ENCODE measurements around the gene DNMT3A.
"Not testable (repeated sequence)": the region's sequence is repeated elsewhere in the genome, so short reads cannot be mapped to it uniquely, and the experiment has no call there.

The DNMT3A gene

DNA sequence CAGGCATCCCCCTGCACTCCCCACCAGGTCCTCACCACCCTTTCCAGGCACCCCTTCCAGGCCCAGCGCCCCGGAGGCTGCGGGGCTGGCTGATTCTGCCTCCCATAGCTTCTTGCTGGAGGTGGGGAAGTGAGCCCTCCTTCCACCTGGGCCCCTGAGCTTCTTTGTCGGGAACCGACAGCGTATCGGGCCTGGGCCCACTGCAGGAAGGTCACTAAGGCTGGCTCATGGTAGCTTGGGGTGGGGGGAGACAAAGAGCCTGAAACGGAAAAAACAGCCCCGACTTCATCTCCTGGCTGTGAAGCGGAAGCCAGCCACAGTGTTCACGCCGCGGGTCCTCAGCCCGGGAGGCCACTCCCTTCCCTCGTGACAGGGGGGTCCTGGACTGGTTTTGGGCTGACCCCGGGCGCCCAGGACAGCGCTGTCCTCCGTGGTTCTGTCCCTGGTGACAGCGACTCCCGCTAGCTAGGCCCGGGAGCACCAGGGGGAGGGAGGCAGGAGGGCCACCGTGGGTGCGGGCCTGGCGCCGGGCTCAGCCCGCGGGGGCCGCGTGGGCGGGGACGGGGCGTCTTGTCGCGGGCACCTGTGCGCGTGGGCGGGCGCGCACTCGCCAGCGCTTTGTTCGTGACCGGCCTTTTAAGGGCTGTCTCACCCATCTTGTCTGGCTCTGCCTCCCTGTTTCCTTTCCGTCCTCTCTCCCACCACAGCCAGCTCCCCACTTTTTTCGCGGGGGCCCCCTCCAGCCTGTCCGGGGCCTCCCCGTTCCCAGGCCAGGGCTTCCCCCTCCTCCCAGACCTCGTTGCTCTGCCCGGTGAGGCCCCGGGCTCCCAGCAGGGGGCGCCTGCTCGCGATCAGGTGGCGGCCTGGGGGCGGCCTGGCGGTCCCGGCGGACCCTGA is 64.9 kb downstream of the DNMT3A start:
- no peak for DNase-seq

DNA sequence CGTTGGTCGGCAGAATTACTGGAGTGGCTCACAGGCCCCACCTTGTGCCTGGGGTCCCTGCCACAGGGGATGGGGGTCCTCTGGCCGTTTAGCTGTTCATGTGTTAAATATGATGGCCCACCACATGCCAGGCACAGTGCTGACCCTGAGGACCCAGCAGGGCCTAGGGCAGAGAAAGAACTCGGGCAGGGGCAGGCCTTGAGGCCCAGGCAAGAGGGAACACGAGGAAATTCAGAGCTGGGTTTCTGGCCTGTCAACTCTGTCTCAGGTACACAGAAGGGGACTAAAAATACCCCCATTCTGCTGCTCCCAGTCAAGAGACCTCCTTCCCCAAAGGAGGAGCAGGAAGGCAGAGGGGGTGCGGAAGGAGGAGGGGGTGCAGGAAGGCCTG is 66.2 kb downstream of the DNMT3A start:
- DNase-seq = no peak

DNA sequence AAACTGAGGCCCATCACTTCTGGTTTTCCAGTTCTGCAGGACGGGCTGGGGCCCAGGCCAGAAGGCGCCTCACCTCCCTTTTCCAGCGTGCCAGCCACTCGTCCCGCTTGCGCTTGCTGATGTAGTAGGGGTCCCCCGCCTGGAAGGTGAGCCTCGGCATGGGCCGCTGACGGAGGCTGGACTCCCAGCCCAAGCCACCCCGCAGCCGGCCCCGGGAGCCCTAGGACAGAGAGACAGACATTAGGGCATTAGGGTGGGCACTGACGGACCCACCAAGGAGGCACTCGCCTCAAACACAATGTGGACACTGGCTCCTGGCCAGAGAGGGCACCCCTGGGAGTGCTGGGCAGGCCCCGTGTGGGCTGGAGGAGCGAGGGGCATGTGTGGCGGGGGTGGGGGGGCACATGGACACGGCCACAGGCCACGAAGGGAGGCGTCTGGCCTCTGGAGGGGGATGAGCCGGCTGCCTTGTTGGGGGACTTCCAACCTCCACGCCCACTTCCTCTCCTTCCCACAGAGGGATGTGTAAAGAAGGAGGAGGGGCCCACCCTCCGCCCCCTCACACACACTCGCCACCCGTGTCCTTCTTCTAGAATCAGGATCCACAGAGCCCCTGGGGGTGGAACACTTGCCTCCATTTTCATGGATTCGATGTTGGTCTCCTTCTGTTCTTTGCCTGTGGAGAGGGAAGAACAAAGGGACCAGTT is 66.7 kb downstream of the DNMT3A start:
- DNase-seq = no peak

DNA sequence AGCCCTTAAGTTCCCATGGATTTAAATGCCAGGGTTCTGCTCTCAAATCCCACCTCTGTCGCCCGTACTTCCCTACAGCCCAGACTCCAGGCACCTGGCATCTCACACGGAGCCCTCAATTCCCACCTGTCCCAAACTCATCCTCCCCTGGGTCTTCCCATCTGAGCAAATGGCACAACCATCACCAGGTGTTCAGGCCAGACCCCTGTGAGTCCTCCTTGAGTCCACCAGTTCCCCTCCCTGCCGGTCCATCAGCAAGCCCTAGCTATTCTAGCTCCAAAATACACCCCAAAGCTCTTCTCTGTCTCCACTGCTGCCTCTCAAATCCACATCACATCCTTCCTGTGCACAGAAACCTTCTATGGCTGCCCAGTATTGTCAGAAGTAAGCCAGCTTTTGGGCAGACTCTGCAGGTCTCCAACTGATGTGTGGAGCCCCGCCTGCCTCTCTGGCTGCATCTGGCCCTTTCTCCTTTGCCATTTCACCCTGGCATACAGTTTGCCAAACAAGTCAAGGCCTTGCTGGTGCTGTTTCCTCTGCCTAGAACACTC is 67.7 kb downstream of the DNMT3A start:
- DNase-seq = no peak

DNA sequence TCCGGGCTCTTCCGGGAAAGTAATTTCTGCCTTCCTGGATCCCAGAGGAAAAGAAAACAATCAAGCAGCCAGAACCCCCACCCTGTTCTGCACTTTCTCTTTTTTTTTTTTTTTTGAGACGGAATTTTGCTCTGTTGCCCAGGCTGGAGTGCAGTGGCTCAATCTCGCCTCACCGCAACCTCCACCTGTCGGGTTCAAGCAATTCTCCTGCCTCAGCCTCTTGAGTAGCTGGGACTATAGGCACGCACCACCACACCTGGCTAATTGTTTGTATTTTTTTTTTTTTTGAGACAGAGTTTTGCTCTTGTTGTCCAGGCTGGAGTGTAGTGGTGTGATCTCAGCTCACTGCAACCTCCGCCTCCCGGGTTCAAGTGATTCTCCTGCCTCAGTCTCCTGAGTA is 69.0 kb downstream of the DNMT3A start:
- not testable (repeated sequence) for DNase-seq

DNA sequence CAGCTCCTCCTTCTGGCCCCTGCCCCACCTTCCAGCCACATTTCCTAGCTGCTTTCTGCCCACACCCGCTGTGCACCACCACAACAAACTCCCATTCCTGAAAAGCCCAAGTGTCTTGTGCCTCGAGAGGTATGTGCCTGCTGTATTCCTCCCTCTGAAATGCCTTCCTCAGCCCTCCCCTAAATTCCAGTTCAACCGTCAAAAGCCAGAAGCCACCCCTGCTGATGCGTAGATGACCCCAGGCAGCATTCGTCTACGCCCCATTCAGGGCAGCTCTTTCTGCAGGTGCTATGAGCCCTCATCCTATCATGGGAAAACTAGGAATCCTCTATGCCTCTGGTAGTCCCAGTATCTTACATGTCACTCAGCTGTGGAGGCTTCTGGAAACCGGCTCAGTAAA is 71.7 kb downstream of the DNMT3A start:
- no peak for DNase-seq

DNA sequence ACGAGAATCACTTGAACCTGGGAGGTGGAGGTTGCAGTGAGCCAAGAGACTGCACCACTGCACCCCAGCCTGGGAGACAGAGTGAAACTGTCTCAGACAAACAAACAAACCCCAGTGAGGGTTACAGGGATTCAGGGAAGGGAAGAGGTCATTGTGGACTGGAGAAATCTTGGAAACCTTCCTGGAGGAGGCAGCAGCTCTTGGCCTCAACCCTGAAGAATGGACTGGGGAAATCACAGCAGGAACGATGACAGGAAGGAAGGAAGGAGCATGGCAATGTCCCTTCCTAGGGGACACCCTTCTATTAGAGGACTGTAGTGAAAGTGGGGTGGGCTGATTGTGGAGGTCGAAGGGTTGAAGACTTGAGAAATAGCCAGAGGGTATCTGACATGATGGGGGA is 72.5 kb downstream of the DNMT3A start:
- DNase-seq = no peak

DNA sequence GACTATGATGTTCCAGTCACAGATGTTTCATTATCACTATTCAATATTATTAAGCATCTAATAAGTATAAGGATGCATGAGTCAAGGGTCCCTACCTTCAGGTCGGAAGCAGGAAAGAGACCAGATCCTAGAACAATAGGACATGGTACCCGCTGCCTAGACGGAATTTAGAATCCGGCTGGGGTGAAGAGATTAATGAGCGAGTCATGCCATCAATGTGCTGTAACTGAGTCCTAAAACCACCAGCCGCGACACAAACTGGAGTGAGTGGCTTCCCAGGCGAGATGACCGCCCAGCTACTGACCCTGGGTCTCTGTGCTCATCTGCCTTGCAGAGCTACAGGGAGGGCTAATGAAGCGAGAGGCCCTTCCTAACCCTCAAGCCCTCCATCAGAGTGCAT is 73.6 kb downstream of the DNMT3A start:
- DNase-seq = no peak

DNA sequence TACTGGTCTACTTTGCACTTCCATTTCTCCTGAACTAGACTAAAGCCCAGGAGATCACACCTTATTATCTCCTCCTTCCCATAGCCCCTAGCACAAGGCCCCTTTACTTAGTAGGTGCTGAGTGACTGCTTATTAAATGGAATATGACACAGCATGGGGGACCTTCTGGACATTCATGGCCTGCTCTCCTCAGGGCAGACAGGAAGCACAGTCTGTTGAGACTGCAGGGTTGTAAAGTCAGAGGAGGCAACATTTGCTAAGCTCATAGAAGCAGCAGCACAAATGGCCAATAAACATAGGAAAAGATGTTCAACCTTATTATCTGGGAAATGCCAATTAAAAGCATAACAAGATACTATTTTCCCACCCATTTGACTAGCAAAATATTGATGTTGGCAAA is 75.3 kb downstream of the DNMT3A start:
- DNase-seq = peak; percentile 34

DNA sequence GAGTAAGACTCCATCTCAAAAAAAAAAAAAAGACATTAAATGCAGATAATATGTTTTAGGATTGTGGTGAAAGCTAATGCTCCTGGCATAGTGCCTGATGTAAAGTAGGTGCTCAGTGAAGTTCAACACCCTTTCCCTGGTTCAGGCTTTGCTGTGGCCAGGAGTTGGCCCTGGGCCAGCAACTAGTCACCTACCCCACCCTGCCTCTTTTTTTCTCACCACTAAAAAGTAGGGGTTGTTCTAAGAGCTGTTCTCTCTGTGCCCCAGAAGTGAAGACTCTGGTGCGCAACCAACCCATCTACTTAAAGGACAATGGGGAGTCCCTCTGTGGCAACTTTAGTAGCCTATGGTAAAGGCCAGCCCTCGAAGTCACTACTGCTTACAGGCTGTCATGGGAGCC is 75.9 kb downstream of the DNMT3A start:
- peak; percentile 44 for DNase-seq

DNA sequence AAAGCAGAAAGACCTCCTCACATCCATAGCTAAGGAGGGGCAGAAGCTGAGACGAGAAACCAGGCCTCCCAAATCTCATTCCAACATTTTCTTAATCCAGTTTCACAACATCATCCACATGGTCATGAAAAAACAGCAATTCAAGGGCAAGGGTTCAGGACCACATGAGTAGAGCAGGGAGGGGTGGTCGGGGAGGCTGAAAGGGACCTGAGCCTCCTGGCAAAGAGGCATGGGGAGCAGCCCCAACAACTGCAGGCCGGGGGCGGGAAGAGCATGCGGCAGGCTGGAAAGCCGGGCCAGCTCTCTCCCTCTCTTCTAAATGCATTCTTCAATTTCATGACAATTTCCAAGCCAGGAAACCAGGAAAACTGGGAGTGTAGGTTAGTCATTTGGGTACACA is 76.7 kb downstream of the DNMT3A start:
- DNase-seq = no peak

DNA sequence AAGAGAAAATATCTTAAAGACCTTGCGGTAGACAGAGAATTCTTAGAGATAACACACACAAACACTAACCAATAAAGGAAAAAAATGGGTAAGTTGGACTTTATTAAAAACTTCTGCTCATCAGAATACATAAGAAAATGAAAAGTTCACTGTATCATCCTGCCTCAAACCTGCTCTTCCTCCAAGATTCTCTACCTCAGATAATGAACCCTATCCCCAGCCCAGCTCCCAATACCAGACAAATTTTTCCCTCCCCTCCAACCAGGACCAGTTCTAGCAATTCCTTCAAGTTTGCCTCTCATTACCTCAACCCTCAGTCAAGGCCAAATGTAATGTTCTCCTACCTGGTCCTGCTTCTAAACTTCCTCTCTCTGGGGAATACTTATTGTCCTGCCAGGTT is 79.4 kb downstream of the DNMT3A start:
- no peak for DNase-seq

DNA sequence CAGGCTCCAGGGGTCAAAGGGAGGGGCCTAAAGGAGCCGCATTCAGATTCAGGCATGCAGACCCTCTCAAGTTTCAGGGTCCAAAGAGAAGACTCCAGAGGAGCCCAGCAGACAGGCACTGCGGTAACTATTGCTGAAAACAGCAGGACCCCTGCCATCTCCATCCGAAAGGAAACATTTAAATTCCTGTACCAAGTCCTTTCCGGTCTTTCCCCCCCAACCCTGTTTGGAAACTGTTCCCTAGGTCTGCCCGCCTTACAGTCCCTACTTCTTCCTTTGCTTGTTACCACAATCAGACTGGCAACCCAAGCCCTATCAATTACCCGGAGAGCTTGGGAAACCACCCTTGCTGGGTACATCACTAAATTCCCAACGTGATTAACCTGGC is 82.0 kb downstream of the DNMT3A start:
- no peak for DNase-seq

DNA sequence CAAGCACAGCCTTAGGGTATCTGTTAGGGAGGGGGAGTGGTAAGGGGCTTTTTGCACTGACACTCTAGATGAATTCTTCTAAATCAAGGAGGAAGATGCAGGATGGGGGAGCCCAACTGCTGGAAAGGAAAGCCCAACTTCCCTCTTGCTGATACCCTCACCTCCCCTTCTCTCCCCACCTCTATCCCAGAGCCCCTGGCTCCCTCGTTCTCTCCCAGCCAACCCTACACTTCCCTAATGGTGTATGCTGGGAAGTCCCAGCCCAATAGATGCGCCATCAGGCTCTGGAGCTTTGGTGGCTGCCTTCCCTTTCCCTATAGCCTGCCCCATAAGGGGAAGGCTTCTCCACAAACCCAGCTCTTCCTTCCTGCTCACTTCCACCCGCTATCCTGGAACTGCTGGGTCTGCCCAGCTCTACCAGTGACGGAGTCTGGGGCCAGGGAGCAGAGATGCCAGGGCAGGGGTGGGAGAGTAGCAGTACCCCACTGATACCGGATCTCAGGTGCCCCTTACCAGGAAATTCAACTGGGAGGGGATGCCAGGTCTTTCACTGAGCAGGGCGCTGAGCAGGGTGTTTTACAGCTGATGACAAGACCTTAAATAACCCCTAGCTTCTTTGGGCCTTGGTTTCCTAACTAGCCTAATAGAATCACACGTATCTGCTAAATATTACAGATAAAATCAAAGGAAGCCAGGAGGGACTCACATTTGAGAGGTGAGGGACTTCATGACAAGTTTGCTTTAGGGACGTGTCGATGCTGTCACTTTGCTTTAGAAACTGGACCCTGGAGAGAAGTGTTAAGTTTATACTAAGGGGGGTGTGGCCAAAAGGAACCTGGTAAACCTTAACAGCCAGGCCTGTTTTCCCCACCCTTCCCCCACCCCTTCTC is 82.6 kb downstream of the DNMT3A start:
- DNase-seq = no peak

DNA sequence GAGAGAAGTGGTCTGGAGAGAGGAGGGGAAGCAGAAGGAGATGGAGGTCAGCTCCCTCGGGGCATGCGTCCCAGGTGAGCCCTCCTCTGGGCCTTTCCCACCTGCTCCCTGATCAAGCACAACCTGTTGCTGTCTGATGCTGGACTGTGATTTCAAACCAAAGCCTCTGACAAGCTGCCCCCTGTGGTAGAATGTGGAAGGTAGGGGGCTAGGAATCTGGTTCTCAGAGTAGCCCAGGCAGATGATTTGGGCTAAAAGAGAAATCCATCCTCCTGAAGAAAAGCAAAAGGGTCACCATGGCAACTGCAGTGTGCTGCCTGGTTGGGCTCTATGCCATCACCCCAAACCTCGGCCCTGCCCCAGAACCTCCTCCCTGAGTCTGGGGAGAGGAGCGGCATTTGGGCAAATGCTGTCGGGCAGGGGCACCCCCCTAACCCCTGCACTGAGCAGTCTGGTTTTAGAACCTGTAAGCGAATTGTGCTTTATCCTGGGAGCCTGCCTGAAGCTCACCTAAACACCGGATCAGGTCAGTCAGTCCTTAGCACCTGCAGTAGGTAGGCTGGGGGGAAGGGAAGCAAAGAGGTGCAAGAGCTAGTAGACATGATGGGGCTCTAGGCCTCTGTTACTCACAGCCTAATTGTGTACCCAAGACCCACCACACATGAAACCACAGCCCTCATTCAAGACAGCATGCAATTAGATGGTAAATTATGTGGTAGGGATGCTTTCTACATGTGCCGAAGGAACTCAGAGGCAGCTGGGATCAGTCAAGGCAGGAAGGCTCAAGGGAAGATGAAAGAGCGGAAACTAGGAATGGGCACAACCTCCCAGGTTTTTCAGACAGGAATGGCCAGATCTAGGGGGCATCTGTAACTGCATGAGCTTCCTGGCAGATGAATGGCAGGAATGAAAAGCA is 83.5 kb downstream of the DNMT3A start:
- no peak for DNase-seq

DNA sequence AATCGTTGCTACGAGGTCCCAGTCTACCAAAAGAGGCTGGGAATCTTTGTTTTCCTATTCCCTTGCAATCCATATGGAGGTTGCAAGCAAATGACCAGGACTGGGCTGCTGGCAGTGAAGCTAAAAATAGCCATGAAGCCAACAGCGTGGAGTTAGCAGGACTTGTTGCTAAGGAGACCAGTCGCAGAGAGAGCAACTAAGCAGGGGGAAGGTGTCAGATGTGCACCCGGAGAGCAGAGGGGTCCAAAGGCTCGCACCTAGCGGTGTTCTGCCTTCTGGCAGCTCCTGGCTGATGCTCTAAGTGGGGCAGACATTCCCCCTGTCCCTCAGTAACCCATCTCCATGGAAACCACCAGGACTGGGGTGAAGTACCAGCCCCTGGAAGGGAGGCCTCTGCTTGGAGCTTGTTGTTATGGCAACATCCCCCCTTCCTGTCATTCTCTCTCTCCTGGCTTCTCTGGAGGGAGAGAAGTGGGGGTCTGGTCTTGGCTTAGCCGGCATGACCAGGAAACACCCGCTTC is 84.6 kb downstream of the DNMT3A start:
- DNase-seq = no peak

DNA sequence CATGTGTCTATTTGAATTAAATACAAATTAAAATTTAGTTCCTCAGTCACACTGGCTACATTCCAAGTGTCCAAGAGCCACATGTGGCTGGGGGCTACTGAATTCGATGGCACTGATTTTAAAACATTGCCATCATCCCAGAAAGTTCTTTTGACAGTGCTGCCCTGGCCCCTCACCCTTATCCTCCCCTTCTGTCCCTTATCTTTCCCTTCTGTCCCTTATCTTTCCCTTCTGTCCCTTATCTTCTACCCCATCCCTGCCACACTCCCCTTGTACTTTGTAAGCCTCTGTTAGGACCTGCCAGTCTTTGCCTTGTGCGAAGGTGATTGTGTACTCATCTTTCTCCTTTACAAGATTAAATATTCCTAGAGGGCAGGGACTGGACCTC is 85.2 kb downstream of the DNMT3A start:
- DNase-seq = no peak

DNA sequence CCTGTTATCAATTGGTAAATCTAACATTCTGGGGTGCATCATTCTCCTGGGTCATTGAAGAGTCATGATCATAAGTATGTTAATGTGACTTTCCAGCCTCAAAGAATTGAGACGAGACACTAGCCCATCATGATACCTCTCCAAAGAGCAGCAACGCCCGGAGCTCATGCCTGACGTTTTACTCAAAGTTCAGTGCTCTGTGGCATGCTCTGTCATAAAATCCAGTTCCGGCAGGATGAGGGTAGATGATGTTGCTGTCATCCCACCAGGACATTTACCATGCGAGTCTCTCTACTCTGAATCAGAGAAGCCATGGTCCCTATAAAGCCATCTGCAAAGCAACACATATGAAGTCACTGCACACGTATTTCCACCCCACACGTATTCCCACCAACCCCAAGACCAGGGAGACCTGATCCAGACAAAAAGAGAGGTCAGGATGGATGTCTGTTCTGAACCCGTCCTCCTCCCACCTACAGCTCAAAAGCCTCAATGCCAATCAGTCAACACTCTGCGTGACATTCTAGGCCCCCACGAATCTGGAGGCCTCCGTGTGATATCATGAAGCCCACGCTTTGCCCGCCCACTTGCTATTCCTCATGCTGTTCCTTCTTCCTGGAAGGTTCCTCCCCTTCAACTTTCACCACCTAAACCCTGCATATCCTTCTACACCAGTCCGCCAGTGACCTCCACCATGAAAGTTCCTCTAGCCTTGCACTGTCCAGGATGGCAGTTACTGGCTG is 85.8 kb downstream of the DNMT3A start:
- DNase-seq = no peak

DNA sequence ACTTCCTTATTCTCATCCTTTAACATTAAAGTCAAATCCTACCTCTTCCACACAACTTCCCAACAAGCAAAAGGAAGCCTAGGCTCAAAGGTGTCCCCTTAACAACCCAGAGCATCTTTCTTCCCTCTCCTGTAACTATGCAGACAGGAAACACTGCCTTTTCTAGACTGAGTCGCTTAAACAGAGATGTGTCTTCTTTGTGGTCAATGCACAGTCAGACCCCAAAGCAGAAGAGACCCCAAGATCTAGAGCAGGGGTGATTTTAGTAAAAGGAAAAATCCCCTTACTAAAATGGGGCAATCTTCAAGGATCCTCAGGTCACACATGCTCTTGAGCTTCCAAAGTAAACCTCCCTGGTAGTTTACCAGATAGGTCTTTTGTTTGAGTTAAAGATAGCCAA is 86.8 kb downstream of the DNMT3A start:
- DNase-seq = no peak

DNA sequence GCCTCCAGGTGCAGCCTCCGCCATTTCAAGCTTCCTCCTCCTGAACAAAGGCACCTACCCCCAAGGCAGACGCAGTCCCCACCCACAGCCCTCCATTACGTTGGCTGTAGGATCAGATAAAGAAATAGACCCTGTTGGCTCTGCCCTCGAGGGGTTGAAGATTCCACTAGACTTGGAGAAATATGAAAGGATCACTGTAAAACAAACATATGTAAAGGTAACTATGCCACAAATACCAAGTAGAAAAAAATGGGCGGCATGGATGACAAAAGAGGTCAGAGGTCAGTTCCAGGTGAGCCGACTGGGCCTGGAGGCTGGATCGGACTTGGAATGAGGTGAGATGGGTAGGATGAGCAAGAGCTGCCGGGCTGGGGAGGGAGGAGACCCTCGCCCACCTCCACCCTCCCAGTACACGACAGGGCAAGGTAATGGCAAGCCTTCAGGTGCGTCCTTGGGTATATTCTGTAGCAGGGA is 88.5 kb downstream of the DNMT3A start:
- no peak for DNase-seq
